ENCODE results near the gene ALAS1.

GRCh38 chr3:52237006-52237656 is 39.2 kb downstream of the ALAS1 start:
- peak in 1 of 3 donors; percentile 37 for TF ChIP-seq POLR2AphosphoS5 (IDR thresholded peaks at IDR 0.05)
- no peak for TF ChIP-seq CTCF (IDR thresholded peaks at IDR 0.05 in 8 of 11, conservative IDR thresholded peaks at IDR 0.05 in 3 of 11)
- TF ChIP-seq POLR2A (IDR thresholded peaks at IDR 0.05), result no peak

All from spleen (tissue), 7 donors.